Neural cell (in vitro differentiated cells): Measurements from ENCODE around the gene EREG. TPM values are rescaled to one million over a fixed set of nuclear protein-coding genes. Genes with fewer than 3 reads are reported as not detected.

Experiments used
- H2AFZ ChIP-seq: fragments of 200-600, 300-800 bp; sonication (generic), shearing (Covaris generic); 2 replicates; pipeline ENCODE4 v1.6.0; 2014; ENCODE audit warnings: low read depth, mild to moderate bottlenecking, antibody characterized with exemption, low read length, moderate library complexity
- H3F3A ChIP-seq: fragments of 200-600 bp; shearing (Covaris generic); 2 replicates; pipeline ENCODE4 v1.6.1; 2016; ENCODE audit warnings: mild to moderate bottlenecking, moderate library complexity, mixed read lengths, antibody characterized with exemption, low read length; ENCODE audit not compliant: insufficient read depth, poor library complexity, severe bottlenecking
- H3K27ac ChIP-seq: fragments of 200-600, 300-800 bp; sonication (generic), shearing (Covaris generic); 2 replicates; pipeline ENCODE4 v1.5.1; 2014; ENCODE audit warnings: mild to moderate bottlenecking, low read length, moderate library complexity
- H3K27me3 ChIP-seq: fragments of 300-800, 200-600 bp; sonication (generic), shearing (Covaris generic); 2 replicates; pipeline ENCODE4 v1.6.0; 2014; ENCODE audit warnings: mild to moderate bottlenecking, low read depth, low read length, moderate library complexity; ENCODE audit not compliant: insufficient read depth
- H3K36me3 ChIP-seq: fragments of 300-800, 200-600 bp; sonication (generic), shearing (Covaris generic); 2 replicates; pipeline ENCODE4 v1.5.1; 2014; ENCODE audit warnings: mild to moderate bottlenecking, antibody characterized with exemption, low read length, moderate library complexity; ENCODE audit not compliant: insufficient read depth
- H3K4me2 ChIP-seq: fragments of 300-800, 200-600 bp; sonication (generic), shearing (Covaris generic); 2 replicates; pipeline ENCODE4 v1.6.0; 2014; ENCODE audit warnings: mild to moderate bottlenecking, low read length
- H3K4me3 ChIP-seq: fragments of 300-800, 200-600 bp; sonication (generic), shearing (Covaris generic); 2 replicates; pipeline ENCODE4 v1.5.1; 2014; ENCODE audit warnings: mild to moderate bottlenecking, low read length, moderate library complexity
- H3K79me2 ChIP-seq: fragments of 200-600 bp; shearing (Covaris generic); replicated peaks from 2 replicates; pipeline ENCODE4 v1.6.0; 2014; ENCODE audit warnings: mild to moderate bottlenecking, low read length, moderate library complexity; ENCODE audit not compliant: insufficient read depth
- H3K9ac ChIP-seq: fragments of 300-800, 200-600 bp; sonication (generic), shearing (Covaris generic); 2 replicates; pipeline ENCODE4 v1.6.1; 2016; ENCODE audit warnings: mild to moderate bottlenecking, low read length, mixed read lengths
- H3K9me2 ChIP-seq: fragments of 200-600 bp; shearing (Covaris generic); 2 replicates; pipeline ENCODE4 v1.6.1; 2016; ENCODE audit warnings: mild to moderate bottlenecking, low read length, mixed read lengths; ENCODE audit not compliant: insufficient read depth
- H3K9me3 ChIP-seq: fragments of 200-600, 300-800 bp; sonication (generic), shearing (Covaris generic); 2 replicates; pipeline ENCODE4 v1.6.1; 2016; ENCODE audit warnings: mild to moderate bottlenecking, mixed run types, low read length, moderate library complexity, mixed read lengths
- H4K20me1 ChIP-seq: fragments of 200-600 bp; shearing (Covaris generic); 2 replicates; pipeline ENCODE4 v1.6.1; 2016; ENCODE audit warnings: mild to moderate bottlenecking, mixed run types; ENCODE audit not compliant: insufficient read depth
- CTCF ChIP-seq: fragments of 450-650 bp; IDR thresholded peaks from 2 replicates; pipeline ENCODE4 v1.5.1; 2014; ENCODE audit warnings: antibody characterized with exemption, mild to moderate bottlenecking, moderate library complexity; ENCODE audit not compliant: poor library complexity, severe bottlenecking
- EP300 ChIP-seq: fragments of 450-650 bp; conservative IDR thresholded peaks from 2 replicates; pipeline ENCODE4 v1.6.1; 2014; ENCODE audit warnings: antibody characterized with exemption, mild to moderate bottlenecking, moderate library complexity; ENCODE audit not compliant: poor library complexity, severe bottlenecking
- EZH2 ChIP-seq: fragments of 200-600, 300-800 bp; shearing (Covaris generic), sonication (generic); IDR thresholded peaks from 2 replicates; pipeline ENCODE4 v1.6.1; 2014; ENCODE audit warnings: antibody characterized with exemption, low read length, borderline replicate concordance, mild to moderate bottlenecking; ENCODE audit not compliant: insufficient read depth, poor library complexity, severe bottlenecking
- MXI1 ChIP-seq: fragments of 450-650 bp; conservative IDR thresholded peaks from 2 replicates; pipeline ENCODE4 v1.6.1; 2014; ENCODE audit warnings: antibody characterized with exemption, mild to moderate bottlenecking; ENCODE audit not compliant: poor library complexity, severe bottlenecking
- POLR2AphosphoS5 ChIP-seq: IDR thresholded peaks from 2 replicates; pipeline ENCODE4 v1.6.1; 2012
- RAD21 ChIP-seq: fragments of 450-650 bp; conservative IDR thresholded peaks from 2 replicates; pipeline ENCODE4 v1.6.1; 2014; ENCODE audit warnings: antibody characterized with exemption, mild to moderate bottlenecking, moderate library complexity
- REST ChIP-seq: IDR thresholded peaks from 2 replicates; pipeline ENCODE4 v1.6.1; 2012; ENCODE audit warnings: borderline replicate concordance
- SMC3 ChIP-seq: fragments of 450-650 bp; conservative IDR thresholded peaks from 2 replicates; pipeline ENCODE4 v1.6.1; 2014; ENCODE audit warnings: antibody characterized with exemption, mild to moderate bottlenecking, moderate library complexity; ENCODE audit not compliant: poor library complexity
- TAF1 ChIP-seq: IDR thresholded peaks from 2 replicates; pipeline ENCODE4 v1.6.1; 2012; ENCODE audit warnings: low read depth
- polyA plus RNA-seq: library from polyadenylated mRNA; depleted of rRNA; stranded (reverse); fragments of >200 nt; gene quantifications from 2 replicates; pipeline ENCODE4 v1.2.3, GENCODE V29; 2014

The EREG gene
- polyA plus RNA-seq, 1 donor from 2014 or later: not detected

- no peaks in the 10 kb centered on the region for H3K9me3 ChIP-seq
- H3K9ac ChIP-seq: no peak overlapping the region
- TF ChIP-seq CTCF (no peak), TAF1 (no peak), SMC3 (no peak), EP300 (no peak), EZH2 (no peak), RAD21 (no peak), MXI1 (no peak), POLR2AphosphoS5 (no peak), REST (no peak)
- no peaks in the 10 kb centered on the region for H3K9me2 ChIP-seq
- H3K27me3 ChIP-seq: no peaks in the 10 kb centered on the region
- no peak overlapping the region for H3K27ac ChIP-seq
- H3K4me2 ChIP-seq: no peak overlapping the region
- no peaks in the 10 kb centered on the region for H3K36me3 ChIP-seq
- no peak overlapping the region for H3K4me3 ChIP-seq
- H3F3A ChIP-seq: no peaks in the 10 kb centered on the region
- H2AFZ ChIP-seq: no peak overlapping the region
- H3K79me2 ChIP-seq: no peaks in the 10 kb centered on the region
- H4K20me1 ChIP-seq: no peaks in the 10 kb centered on the region
Observed at GRCh38 chr4:74330295-74330750, 34.6 kb upstream of the EREG start.

DNA sequence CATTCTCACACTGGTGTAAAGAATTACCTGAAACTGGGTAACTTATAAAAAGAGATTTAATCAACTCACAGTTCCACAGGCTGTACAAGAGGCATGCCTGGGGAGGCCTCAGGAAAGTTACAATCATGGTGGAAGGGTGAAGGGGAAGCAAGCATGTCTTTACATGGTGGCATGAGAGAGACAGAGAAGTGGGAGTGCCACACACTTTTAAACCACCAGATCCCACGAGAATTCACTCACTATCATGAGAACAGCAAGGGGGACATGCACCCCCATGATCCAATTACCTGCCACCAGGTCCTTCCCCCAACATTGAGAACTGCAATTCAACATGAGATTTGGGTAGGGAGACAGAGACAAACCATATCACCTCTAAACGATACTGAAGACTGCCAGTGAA is 33.7 kb upstream of the EREG start:
- Histone ChIP-seq H3K27me3 (no peaks in the 10 kb centered on the region), H3K9ac (no peak overlapping the region), H3K9me3 (no peaks in the 10 kb centered on the region), H3K36me3 (no peaks in the 10 kb centered on the region), H3F3A (no peaks in the 10 kb centered on the region), H3K4me3 (no peak overlapping the region), H4K20me1 (no peaks in the 10 kb centered on the region), H3K79me2 (no peaks in the 10 kb centered on the region), H3K4me2 (no peak overlapping the region), H2AFZ (no peak overlapping the region), H3K27ac (no peak overlapping the region), H3K9me2 (no peaks in the 10 kb centered on the region)
- TF ChIP-seq MXI1 (no peak), SMC3 (no peak), CTCF (no peak), REST (no peak), EP300 (no peak), TAF1 (no peak), POLR2AphosphoS5 (no peak), RAD21 (no peak), EZH2 (no peak)
